ENCODE measurements around the gene THAP3. TPM values are rescaled to one million over a fixed set of nuclear protein-coding genes. Genes with fewer than 3 reads are reported as not detected.

THAP3 gene
- total and polyA plus RNA-seq, 9 of the 15 experiments (the other 6 are each of a cell fraction or from before 2014, with no cell fraction given) = 1.9 to 31.2 (median 18.2) TPM

GRCh38 chr1:6651909-6652308 is 27.2 kb downstream of the THAP3 start:
- Histone ChIP-seq H3K27ac (ENCODE audit: extremely low read depth, low read depth, low read length) (no peak overlapping the region), H2AFZ (ENCODE audit: low read depth, low read length) (no peak overlapping the region), H3K27me3 (ENCODE audit: control insufficient read depth in 2 of 2, insufficient read depth in 2 of 2, low read length in 2 of 2) (no peaks in the 10 kb centered on the region), H4K20me1 (replicated peaks; ENCODE audit: control insufficient read depth, insufficient read depth, low read length) (no peaks in the 10 kb centered on the region), H3K9me1 (ENCODE audit: control insufficient read depth, insufficient read depth, low read length) (peaks cover 2% of the 10 kb centered on the region), H3K9me3 (replicated peaks; ENCODE audit: control insufficient read depth, insufficient read depth, low read depth, low read length) (no peaks in the 10 kb centered on the region), H3K4me3 (no peak overlapping the region), H3K4me1 (replicated peaks in 1 of 2; ENCODE audit: control insufficient read depth in 2 of 2, insufficient read depth in 2 of 2, low read length in 2 of 2) (no peaks in the 10 kb centered on the region; a peak in 1 of 5 replicates), H3K79me2 (ENCODE audit: control insufficient read depth, insufficient read depth, low read length) (no peaks in the 10 kb centered on the region; the same call in 2 of the 3 replicates), H3K9ac (ENCODE audit: insufficient read depth in 1 of 2, low read depth in 2 of 2, low read length in 2 of 2) (no peak overlapping the region), H3K4me2 (ENCODE audit: insufficient read depth, low read length) (no peak overlapping the region), H3K36me3 (ENCODE audit: control insufficient read depth, insufficient read depth, low read length) (peaks cover 69% of the 10 kb centered on the region)
- in situ Hi-C loops (cut with MboI) = no loop called here
- BruUV-seq (replicated peaks) = no TSS peak
- no peak for DNase-seq (ENCODE audit: extremely low read depth in 1 of 4, low spot score in 3 of 4)
- ChIA-PET CTCF (ENCODE audit: low intra/inter-chr PET ratio) (no interaction called here), POLR2A (interaction anchor here (0.7 to 1.2 kb wide), 6 partner anchors 15 to 250 kb away, joined by 3 to 4 read pairs (median 3); no protein-coding TSS in a partner anchor)
- TF ChIP-seq NR4A1 (CRISPR knock-in tag; IDR thresholded peaks at IDR 0.05) (no peak), NR4A1 (tag; IDR thresholded peaks at IDR 0.05) (no peak), SETDB1 (IDR thresholded peaks at IDR 0.05; ENCODE audit: low read length) (no peak), TEAD2 (tag; IDR thresholded peaks at IDR 0.05) (no peak), ESRRB (CRISPR knock-in tag; IDR thresholded peaks at IDR 0.05; ENCODE audit: borderline replicate concordance) (no peak), ZBTB2 (IDR thresholded peaks at IDR 0.05) (no peak), PHF20 (IDR thresholded peaks at IDR 0.05; ENCODE audit: partially characterized antibody) (no peak), SMAD3 (CRISPR knock-in tag; conservative IDR thresholded peaks at IDR 0.05) (no peak), GABPB1 (CRISPR knock-in tag; IDR thresholded peaks at IDR 0.05) (no peak), ARID3B (CRISPR knock-in tag; IDR thresholded peaks at IDR 0.05; ENCODE audit: borderline replicate concordance) (no peak)
- intact Hi-C loops (cut with micrococcal nuclease) = no loop called here
- 97% methylated on average over 13 of the region's 17 CpGs for WGBS (ENCODE audit: insufficient coverage, low coverage, missing lambda C conversion rate)
- no peak for ATAC-seq
- FAIRE-seq = no peak

Measured in K562 (cell line).